Measurements from ENCODE around the gene GATA1.

The GATA1 gene

DNA sequence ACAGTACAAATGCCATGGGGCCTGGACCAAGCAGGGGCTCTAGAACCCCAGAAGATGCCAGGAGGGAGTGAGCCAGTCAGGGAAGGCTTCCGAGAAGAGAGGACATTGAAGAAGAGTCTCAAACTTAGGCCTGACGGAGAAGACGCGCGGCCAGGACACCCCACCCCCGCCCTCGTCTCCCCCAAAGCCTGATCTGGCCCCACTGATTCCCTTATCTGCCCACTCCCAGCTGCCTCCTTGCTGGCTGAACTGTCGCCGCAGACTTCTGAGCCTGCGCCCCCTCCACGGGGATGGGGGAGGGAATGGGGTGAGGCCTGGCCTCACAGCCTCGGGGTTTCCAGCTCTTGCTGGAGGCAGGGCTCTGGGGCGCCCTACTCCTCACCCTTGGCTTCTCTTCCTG lies 3.6 kb upstream of the GATA1 start:
- Histone ChIP-seq H3K4me1 (ENCODE audit: control insufficient read depth in 5 of 5, insufficient read depth in 5 of 5, low read length in 5 of 5) (no peaks in the 10 kb centered on the region), H3K27me3 (ENCODE audit: control insufficient read depth in 5 of 5, insufficient read depth in 4 of 5, low read length in 5 of 5) (peaks cover 13 to 28% (median 20%) of the 10 kb centered on the region in 5 donors), H3K27ac (ENCODE audit: low read depth, low read length) (no peak overlapping the region), H3K9ac (ENCODE audit: low read length in 5 of 5) (no peak overlapping the region), H3K36me3 (ENCODE audit: control insufficient read depth in 5 of 5, insufficient read depth in 5 of 5, low read length in 5 of 5) (no peaks in the 10 kb centered on the region), H3K4me3 (ENCODE audit: low read depth in 1 of 5, low read length in 5 of 5) (no peak overlapping the region), H3K9me3 (ENCODE audit: control insufficient read depth in 5 of 5, low read length in 5 of 5) (no peaks in the 10 kb centered on the region)

DNA sequence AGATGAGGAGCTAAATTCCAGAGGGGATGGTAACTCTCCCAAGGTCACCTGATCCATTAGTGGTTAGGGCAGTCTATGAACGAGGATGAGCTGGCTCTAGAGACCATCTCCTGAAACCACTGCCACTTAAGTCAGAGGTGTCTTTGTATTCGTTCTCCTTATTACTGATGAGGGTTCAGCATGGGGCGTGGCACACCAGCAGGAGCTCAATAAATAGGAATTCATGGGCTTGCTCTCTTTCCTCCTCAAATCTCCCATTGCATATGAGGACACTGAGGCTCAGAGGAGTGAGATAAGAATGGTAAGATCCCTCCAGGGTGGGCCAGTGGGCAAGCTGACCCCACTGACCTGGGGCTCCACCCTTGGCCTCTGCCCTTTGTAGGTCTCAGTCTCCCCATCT lies 1.7 kb upstream of the GATA1 start:
- Histone ChIP-seq H3K4me1 (ENCODE audit: control insufficient read depth in 5 of 5, insufficient read depth in 5 of 5, low read length in 5 of 5) (no peaks in the 10 kb centered on the region), H3K27me3 (ENCODE audit: control insufficient read depth in 5 of 5, insufficient read depth in 4 of 5, low read length in 5 of 5) (peaks cover 13 to 37% (median 27%) of the 10 kb centered on the region in 5 donors), H3K9me3 (ENCODE audit: control insufficient read depth in 5 of 5, low read length in 5 of 5) (no peaks in the 10 kb centered on the region), H3K36me3 (ENCODE audit: control insufficient read depth in 5 of 5, insufficient read depth in 5 of 5, low read length in 5 of 5) (no peaks in the 10 kb centered on the region), H3K4me3 (ENCODE audit: low read depth in 1 of 5, low read length in 5 of 5) (no peak overlapping the region), H3K27ac (ENCODE audit: low read depth, low read length) (no peak overlapping the region), H3K9ac (ENCODE audit: low read length in 5 of 5) (no peak overlapping the region)

DNA sequence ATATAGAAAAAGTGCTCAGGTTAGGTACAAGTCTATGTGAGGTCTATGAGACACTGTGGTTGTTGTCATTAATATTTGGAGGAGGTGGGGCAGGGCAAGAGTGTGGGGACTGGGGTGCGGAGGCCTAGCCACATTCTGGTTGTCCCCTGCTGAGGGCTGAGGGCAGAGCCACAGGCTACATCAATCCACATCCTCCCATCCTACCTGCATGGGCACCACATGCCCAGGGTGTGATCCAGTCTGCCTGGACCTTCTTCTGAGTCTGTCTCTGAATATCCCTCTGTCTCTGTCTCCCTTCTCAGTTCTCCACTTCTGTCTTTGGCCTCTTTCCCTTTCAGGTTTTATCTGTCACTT lies 1.2 kb upstream of the GATA1 start:
- H3K9me3 ChIP-seq (ENCODE audit: control insufficient read depth in 5 of 5, low read length in 5 of 5), result no peaks in the 10 kb centered on the region
- H3K4me3 ChIP-seq (ENCODE audit: low read depth in 1 of 5, low read length in 5 of 5), result no peak overlapping the region
- no peaks in the 10 kb centered on the region for H3K36me3 ChIP-seq (ENCODE audit: control insufficient read depth in 5 of 5, insufficient read depth in 5 of 5, low read length in 5 of 5)
- peaks cover 13 to 39% (median 27%) of the 10 kb centered on the region in 5 donors for H3K27me3 ChIP-seq (ENCODE audit: control insufficient read depth in 5 of 5, insufficient read depth in 4 of 5, low read length in 5 of 5)
- H3K9ac ChIP-seq (ENCODE audit: low read length in 5 of 5), result no peak overlapping the region
- no peak overlapping the region for H3K27ac ChIP-seq (ENCODE audit: low read depth, low read length)
- no peaks in the 10 kb centered on the region for H3K4me1 ChIP-seq (ENCODE audit: control insufficient read depth in 5 of 5, insufficient read depth in 5 of 5, low read length in 5 of 5)

DNA sequence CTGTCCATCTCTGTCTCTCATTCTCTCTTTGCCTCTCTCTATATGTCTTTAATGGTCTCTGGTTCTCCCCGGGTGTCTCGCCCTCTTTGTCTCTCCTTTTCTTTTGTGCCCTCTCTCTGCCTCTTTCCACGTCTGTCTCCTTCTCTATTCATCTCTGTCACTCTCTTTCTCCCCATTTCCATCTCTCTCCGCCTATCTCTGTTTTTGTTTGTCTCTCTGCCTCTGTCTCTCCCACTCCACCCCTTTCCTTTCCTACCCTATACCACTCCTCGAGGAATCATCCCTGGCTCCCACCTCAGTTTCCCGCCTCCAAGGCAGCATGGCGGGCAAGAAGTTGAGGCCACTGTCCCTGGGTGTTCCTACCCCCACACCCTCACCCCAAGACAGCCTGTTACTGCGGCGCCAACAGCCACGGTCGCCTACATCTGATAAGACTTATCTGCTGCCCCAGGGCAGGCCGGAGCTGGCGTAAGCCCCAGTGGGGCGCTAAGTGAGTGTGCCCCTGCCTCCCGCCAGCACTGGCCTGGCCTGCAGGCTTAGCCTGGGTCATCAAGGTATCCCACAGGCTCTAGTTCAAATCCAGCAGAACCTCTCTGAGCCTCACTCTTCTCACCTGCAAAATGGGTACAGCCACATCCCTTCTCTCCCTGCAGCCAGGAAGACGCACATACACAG lies 713 bp upstream of the GATA1 start:
- H3K9me3 ChIP-seq (ENCODE audit: control insufficient read depth in 5 of 5, low read length in 5 of 5), result no peaks in the 10 kb centered on the region
- H3K4me3 ChIP-seq (ENCODE audit: low read depth in 1 of 5, low read length in 5 of 5), result no peak overlapping the region
- peaks cover 13 to 39% (median 27%) of the 10 kb centered on the region in 5 donors for H3K27me3 ChIP-seq (ENCODE audit: control insufficient read depth in 5 of 5, insufficient read depth in 4 of 5, low read length in 5 of 5)
- H3K36me3 ChIP-seq (ENCODE audit: control insufficient read depth in 5 of 5, insufficient read depth in 5 of 5, low read length in 5 of 5), result no peaks in the 10 kb centered on the region
- no peak overlapping the region for H3K9ac ChIP-seq (ENCODE audit: low read length in 5 of 5)
- no peaks in the 10 kb centered on the region for H3K4me1 ChIP-seq (ENCODE audit: control insufficient read depth in 5 of 5, insufficient read depth in 5 of 5, low read length in 5 of 5)
- no peak overlapping the region for H3K27ac ChIP-seq (ENCODE audit: low read depth, low read length)

DNA sequence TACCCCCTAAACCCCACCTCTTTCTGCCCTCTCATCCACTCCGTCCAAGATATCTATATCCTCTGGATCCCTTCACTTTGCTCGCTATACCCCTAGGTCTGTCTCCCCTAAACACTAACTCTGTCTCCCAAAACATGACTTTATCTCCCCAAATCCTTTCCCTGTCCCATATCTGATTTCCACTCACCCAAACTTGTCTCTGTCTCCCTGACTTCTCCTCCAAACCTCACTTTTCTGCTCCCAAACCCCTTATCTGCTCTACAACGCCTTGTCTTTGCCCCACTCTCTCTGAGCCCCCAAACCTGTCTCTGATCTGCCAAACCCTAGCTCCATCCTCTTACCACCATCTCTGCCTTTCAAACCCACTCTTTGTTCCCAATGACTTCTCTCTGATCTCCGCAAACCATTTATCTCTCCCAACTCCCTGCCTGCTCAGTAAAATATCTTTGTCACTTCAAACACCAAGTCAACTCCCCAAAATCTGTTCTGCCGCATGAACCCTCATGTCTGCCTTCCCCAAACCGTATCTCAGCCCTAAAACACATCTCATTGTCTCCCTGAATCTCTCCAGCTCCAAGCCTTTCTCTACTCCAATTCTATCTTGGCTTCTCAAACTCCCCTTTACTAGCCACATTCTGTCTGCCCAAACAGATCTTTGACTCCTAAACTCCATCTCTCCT lies 575 bp downstream of the GATA1 start:
- Histone ChIP-seq H3K36me3 (ENCODE audit: control insufficient read depth in 5 of 5, insufficient read depth in 5 of 5, low read length in 5 of 5) (no peaks in the 10 kb centered on the region), H3K9me3 (ENCODE audit: control insufficient read depth in 5 of 5, low read length in 5 of 5) (no peaks in the 10 kb centered on the region), H3K4me1 (ENCODE audit: control insufficient read depth in 5 of 5, insufficient read depth in 5 of 5, low read length in 5 of 5) (no peaks in the 10 kb centered on the region), H3K27ac (ENCODE audit: low read depth, low read length) (no peak overlapping the region), H3K9ac (ENCODE audit: low read length in 5 of 5) (no peak overlapping the region), H3K4me3 (ENCODE audit: low read depth in 1 of 5, low read length in 5 of 5) (no peak overlapping the region), H3K27me3 (ENCODE audit: control insufficient read depth in 5 of 5, insufficient read depth in 4 of 5, low read length in 5 of 5) (peaks cover 13 to 44% (median 27%) of the 10 kb centered on the region in 5 donors)

DNA sequence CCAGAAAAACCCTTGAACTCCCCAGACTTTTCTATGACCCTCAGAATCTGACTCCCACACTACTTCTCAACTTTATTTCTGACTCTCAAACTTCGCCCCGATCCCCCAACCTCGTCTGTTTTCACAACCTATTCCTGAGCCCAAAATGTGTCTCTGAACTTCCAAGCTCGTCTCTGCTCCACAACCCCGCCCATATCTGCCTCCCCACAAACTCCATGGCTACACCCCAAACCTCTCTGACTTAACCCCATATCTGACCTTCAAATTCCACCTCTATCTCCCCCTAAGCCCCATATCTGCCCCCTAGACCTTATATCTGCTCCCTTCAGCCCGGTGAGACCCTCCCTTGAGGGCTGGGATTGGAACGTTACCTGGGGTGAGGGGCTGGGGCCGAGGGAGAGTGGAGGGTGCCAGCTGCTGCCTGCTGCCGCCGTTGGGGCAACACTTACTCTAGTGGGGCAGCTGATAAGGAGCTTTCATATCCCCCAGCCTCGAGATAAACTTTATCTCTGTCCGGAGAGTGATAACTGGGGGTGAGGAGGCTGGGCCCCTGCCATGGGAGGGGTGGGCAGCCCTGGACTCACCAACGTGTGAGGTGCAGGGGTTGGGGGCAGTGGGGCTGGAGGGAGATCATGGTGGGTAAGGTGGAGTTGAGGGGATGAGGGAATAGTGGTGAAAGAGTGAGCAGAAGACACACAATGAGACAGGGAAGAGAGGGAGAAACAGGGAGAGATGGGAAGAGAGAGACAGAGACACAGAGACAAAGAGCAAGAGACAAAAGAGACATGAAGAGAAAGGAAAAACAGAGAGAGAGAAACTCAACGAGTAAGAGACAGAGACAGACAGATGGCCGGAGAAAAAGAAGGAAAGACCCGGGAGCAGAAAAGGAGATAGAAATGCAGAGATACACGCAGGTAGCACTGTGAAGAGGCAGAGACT lies 1.4 kb downstream of the GATA1 start:
- Histone ChIP-seq H3K27me3 (ENCODE audit: control insufficient read depth in 5 of 5, insufficient read depth in 4 of 5, low read length in 5 of 5) (peaks cover 16 to 41% (median 28%) of the 10 kb centered on the region in 5 donors), H3K4me1 (ENCODE audit: control insufficient read depth in 5 of 5, insufficient read depth in 5 of 5, low read length in 5 of 5) (no peaks in the 10 kb centered on the region), H3K9me3 (ENCODE audit: control insufficient read depth in 5 of 5, low read length in 5 of 5) (no peaks in the 10 kb centered on the region), H3K4me3 (ENCODE audit: low read depth in 1 of 5, low read length in 5 of 5) (no peak overlapping the region), H3K27ac (ENCODE audit: low read depth, low read length) (no peak overlapping the region), H3K36me3 (ENCODE audit: control insufficient read depth in 5 of 5, insufficient read depth in 5 of 5, low read length in 5 of 5) (no peaks in the 10 kb centered on the region), H3K9ac (ENCODE audit: low read length in 5 of 5) (no peak overlapping the region)

DNA sequence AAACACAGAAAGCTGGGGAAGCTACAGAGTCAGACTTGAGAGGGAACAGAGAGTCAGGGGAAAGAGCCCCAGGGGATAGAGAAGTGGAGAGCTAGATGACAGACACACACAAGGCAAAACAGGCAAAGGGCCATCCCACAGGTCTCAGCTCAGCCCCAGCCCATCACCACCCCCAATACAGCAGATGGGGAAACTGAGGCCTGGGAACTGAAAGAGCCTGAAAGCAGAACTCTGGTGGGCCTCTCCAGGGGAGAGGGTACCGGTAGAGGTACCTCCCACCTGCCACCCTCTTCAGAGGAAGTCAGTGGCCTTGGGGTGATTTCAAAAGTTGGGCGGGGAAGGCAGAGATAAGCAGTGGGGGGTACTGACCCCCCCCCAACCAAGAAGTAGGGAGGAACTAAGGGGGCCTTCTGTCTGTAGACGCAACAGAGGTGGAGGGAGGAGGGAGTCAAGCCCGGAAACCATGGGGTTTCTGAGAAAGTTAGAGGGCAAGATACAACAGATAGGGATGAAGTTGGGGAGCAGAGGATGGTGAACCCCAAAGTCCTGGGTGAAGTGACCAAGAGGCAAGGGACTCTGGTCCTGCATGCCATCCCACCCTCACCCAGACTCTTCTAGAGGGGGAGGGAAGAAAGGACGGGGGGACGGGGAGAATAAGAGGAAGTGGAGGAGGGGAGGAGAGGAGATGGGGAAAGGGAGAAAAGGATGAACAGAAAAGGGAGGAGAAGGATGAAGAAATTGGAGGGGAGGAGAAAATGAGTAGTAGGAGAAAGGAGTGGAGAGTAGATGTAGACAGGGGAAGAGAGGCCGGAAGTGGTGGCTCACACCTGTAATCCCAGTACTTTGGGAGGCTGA lies 3.2 kb downstream of the GATA1 start:
- H3K9me3 ChIP-seq (ENCODE audit: control insufficient read depth in 5 of 5, low read length in 5 of 5), result no peaks in the 10 kb centered on the region
- no peaks in the 10 kb centered on the region for H3K4me1 ChIP-seq (ENCODE audit: control insufficient read depth in 5 of 5, insufficient read depth in 5 of 5, low read length in 5 of 5)
- no peak overlapping the region for H3K9ac ChIP-seq (ENCODE audit: low read length in 5 of 5)
- H3K36me3 ChIP-seq (ENCODE audit: control insufficient read depth in 5 of 5, insufficient read depth in 5 of 5, low read length in 5 of 5), result no peaks in the 10 kb centered on the region
- H3K27ac ChIP-seq (ENCODE audit: low read depth, low read length), result no peak overlapping the region
- H3K4me3 ChIP-seq (ENCODE audit: low read depth in 1 of 5, low read length in 5 of 5), result no peak overlapping the region
- peaks cover 16 to 51% (median 37%) of the 10 kb centered on the region in 5 donors for H3K27me3 ChIP-seq (ENCODE audit: control insufficient read depth in 5 of 5, insufficient read depth in 4 of 5, low read length in 5 of 5)

DNA sequence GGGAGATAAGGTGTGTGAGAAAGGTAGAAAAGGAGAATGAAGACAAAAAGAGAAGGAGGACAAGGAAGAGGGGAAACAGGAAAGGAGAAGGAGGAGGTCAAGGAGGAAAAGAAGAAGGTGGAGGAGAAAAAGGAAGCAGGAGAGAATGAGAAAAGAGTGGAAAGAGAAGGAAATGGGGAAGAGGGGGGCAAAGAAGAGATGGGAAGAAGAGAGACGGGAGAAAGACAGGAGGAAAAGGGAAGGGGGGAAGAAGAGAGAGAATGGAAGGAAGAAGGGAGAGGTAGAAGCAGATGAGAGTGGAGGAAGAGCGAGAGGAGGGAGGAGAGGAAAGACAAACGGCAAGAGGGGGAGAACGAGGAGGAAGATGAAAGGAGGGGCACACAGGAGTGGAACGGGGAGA lies 4.1 kb downstream of the GATA1 start:
- Histone ChIP-seq H3K9me3 (ENCODE audit: control insufficient read depth in 5 of 5, low read length in 5 of 5) (no peaks in the 10 kb centered on the region), H3K9ac (ENCODE audit: low read length in 5 of 5) (no peak overlapping the region), H3K4me3 (ENCODE audit: low read depth in 1 of 5, low read length in 5 of 5) (no peak overlapping the region), H3K27me3 (ENCODE audit: control insufficient read depth in 5 of 5, insufficient read depth in 4 of 5, low read length in 5 of 5) (peaks cover 16 to 51% (median 40%) of the 10 kb centered on the region in 5 donors), H3K4me1 (ENCODE audit: control insufficient read depth in 5 of 5, insufficient read depth in 5 of 5, low read length in 5 of 5) (no peaks in the 10 kb centered on the region), H3K27ac (ENCODE audit: low read depth, low read length) (no peak overlapping the region), H3K36me3 (ENCODE audit: control insufficient read depth in 5 of 5, insufficient read depth in 5 of 5, low read length in 5 of 5) (no peaks in the 10 kb centered on the region)

DNA sequence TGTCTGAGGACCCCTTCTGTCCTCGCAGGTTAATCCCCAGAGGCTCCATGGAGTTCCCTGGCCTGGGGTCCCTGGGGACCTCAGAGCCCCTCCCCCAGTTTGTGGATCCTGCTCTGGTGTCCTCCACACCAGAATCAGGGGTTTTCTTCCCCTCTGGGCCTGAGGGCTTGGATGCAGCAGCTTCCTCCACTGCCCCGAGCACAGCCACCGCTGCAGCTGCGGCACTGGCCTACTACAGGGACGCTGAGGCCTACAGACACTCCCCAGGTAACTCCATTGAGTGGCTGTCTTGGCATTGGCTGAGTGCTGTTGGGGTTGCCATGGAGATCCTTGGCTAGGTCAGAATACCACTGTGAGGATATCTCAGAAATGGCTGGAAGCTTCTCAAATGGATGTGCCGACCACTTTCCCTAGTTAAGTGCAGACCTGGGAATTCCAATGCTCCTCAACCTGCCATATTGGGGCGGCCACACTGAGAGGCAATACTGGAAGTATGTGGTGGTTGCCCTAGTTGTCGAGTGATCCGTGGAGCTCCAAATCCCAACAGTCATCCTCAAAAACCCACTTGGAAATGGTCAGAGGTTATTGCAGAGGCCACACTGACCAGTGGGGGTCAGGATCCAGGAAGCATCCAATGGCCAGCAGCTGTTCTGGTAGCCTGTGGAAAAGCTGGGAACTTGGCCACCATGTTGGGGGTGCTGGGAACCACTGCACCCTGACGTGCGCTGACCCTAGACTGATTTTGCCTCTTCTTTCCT lies 4.9 kb downstream of the GATA1 start:
- H3K4me1 ChIP-seq (ENCODE audit: control insufficient read depth in 5 of 5, insufficient read depth in 5 of 5, low read length in 5 of 5), result no peaks in the 10 kb centered on the region
- H3K9ac ChIP-seq (ENCODE audit: low read length in 5 of 5), result no peak overlapping the region
- peaks cover 16 to 50% (median 35%) of the 10 kb centered on the region in 5 donors for H3K27me3 ChIP-seq (ENCODE audit: control insufficient read depth in 5 of 5, insufficient read depth in 4 of 5, low read length in 5 of 5)
- no peaks in the 10 kb centered on the region for H3K9me3 ChIP-seq (ENCODE audit: control insufficient read depth in 5 of 5, low read length in 5 of 5)
- H3K27ac ChIP-seq (ENCODE audit: low read depth, low read length), result no peak overlapping the region
- no peak overlapping the region for H3K4me3 ChIP-seq (ENCODE audit: low read depth in 1 of 5, low read length in 5 of 5)
- H3K36me3 ChIP-seq (ENCODE audit: control insufficient read depth in 5 of 5, insufficient read depth in 5 of 5, low read length in 5 of 5), result no peaks in the 10 kb centered on the region
